HFFc6 (cell line): ENCODE data around the gene MCTP1. TPM values are rescaled to one million over a fixed set of nuclear protein-coding genes. Genes with fewer than 3 reads are reported as not detected.

Experiments
- DNase-seq: peaks from one replicate; pipeline ENCODE4 v3.0.0-alpha.2; 2018
- H3K27ac Mint-ChIP-seq: 2 replicates; pipeline ENCODE4 v1.8.0; 2020; ENCODE audit warnings: mild to moderate bottlenecking, mixed read lengths
- H3K27me3 Mint-ChIP-seq: 2 replicates; pipeline ENCODE4 v1.8.0; 2021; ENCODE audit warnings: mild to moderate bottlenecking, moderate library complexity, mixed read lengths; ENCODE audit not compliant: insufficient read depth
- H3K36me3 Mint-ChIP-seq: 2 replicates; pipeline ENCODE4 v1.8.0; 2021; ENCODE audit warnings: low read depth, mixed read lengths
- H3K4me1 Mint-ChIP-seq: 2 replicates; pipeline ENCODE4 v1.8.0; 2020; ENCODE audit warnings: low read depth, mixed read lengths
- H3K4me3 Mint-ChIP-seq: 2 replicates; pipeline ENCODE4 v1.8.0; 2020; ENCODE audit warnings: mild to moderate bottlenecking, moderate library complexity, mixed read lengths
- H3K9me3 Mint-ChIP-seq: 2 replicates; pipeline ENCODE4 v1.8.0; 2020; ENCODE audit warnings: mild to moderate bottlenecking, mixed read lengths
- CTCF ChIP-seq: fragments of 200-600 bp; sonication (generic); IDR thresholded peaks from 2 replicates; pipeline ENCODE4 v1.5.0; 2021; ENCODE audit warnings: antibody characterized with exemption, mild to moderate bottlenecking
- total RNA-seq, 6 experiments: library from RNA; stranded (reverse); fragmentation: NEBNext Ultra II Directional; extraction: Animal tissue kit (Norgen Biotek cat#: 25700); gene quantifications; 2 replicates in 1 of 6; 3 replicates in 5 of 6; pipeline ENCODE4 v1.2.3, GENCODE V29; 2021

The MCTP1 gene
- total RNA-seq, 6 experiments from 2014 or later, result 1.0 to 5.2 (median 3.9) TPM

- no peak overlapping the region for H3K4me3 Mint-ChIP-seq
- DNase-seq, result no peak
- no peaks in the 10 kb centered on the region for H3K9me3 Mint-ChIP-seq
These were observed 414.2 kb downstream of the MCTP1 start for GRCh38 chr5:94870511-94871183.

GRCh38 chr5:94869921-94870320 is 415.0 kb downstream of the MCTP1 start:
- no peaks in the 10 kb centered on the region for H3K9me3 Mint-ChIP-seq
- H3K27me3 Mint-ChIP-seq, result no peaks in the 10 kb centered on the region
- TF ChIP-seq CTCF, result no peak
- DNase-seq, result no peak
- no peaks in the 10 kb centered on the region for H3K36me3 Mint-ChIP-seq
- H3K4me1 Mint-ChIP-seq, result peaks cover 8% of the 10 kb centered on the region; the same call in 1 of the 2 replicates
- H3K4me3 Mint-ChIP-seq, result no peak overlapping the region
- H3K27ac Mint-ChIP-seq, result no peak overlapping the region

More at GRCh38 chr5:94870511-94871183, 414.2 kb downstream of the MCTP1 start:
- H3K36me3 Mint-ChIP-seq, result no peaks in the 10 kb centered on the region
- peaks cover 8% of the 10 kb centered on the region; the same call in 1 of the 2 replicates for H3K4me1 Mint-ChIP-seq
- peaks cover 2% of the 10 kb centered on the region; the same call in 1 of the 2 replicates for H3K27me3 Mint-ChIP-seq
- TF ChIP-seq CTCF, result no peak
- no peak overlapping the region for H3K27ac Mint-ChIP-seq

GRCh38 chr5:94863951-94864350 is 420.9 kb downstream of the MCTP1 start:
- no peak for TF ChIP-seq CTCF
- H3K36me3 Mint-ChIP-seq, result no peaks in the 10 kb centered on the region
- DNase-seq, result no peak
- H3K4me3 Mint-ChIP-seq, result no peak overlapping the region
- no peaks in the 10 kb centered on the region; the same call in 1 of the 2 replicates for H3K4me1 Mint-ChIP-seq
- H3K27me3 Mint-ChIP-seq, result no peaks in the 10 kb centered on the region
- no peak overlapping the region for H3K27ac Mint-ChIP-seq
- H3K9me3 Mint-ChIP-seq, result no peaks in the 10 kb centered on the region

- Mint-ChIP-seq H3K36me3 (no peaks in the 10 kb centered on the region), H3K4me1 (peaks cover 6% of the 10 kb centered on the region; the same call in 1 of the 2 replicates), H3K4me3 (no peak overlapping the region), H3K27ac (no peak overlapping the region), H3K27me3 (no peaks in the 10 kb centered on the region), H3K9me3 (no peaks in the 10 kb centered on the region)
- no peak for TF ChIP-seq CTCF
- DNase-seq, result no peak
These were observed 427.8 kb downstream of the MCTP1 start for GRCh38 chr5:94857111-94857510.

GRCh38 chr5:94856257-94856800 is 428.6 kb downstream of the MCTP1 start:
- TF ChIP-seq CTCF, result no peak
- no peak overlapping the region for H3K27ac Mint-ChIP-seq

More at GRCh38 chr5:94856257-94856800, 428.6 kb downstream of the MCTP1 start:
- no peak overlapping the region for H3K4me3 Mint-ChIP-seq
- no peaks in the 10 kb centered on the region for H3K36me3 Mint-ChIP-seq
- DNase-seq, result no peak
- no peaks in the 10 kb centered on the region for H3K9me3 Mint-ChIP-seq
- H3K4me1 Mint-ChIP-seq, result peaks cover 6% of the 10 kb centered on the region; the same call in 1 of the 2 replicates
- no peaks in the 10 kb centered on the region for H3K27me3 Mint-ChIP-seq
